HepG2 (cell line): ENCODE measurements around the gene ENO1. TPM values are rescaled to one million over a fixed set of nuclear protein-coding genes. Genes with fewer than 3 reads are reported as not detected.

Source experiments
- ATF7 ChIP-seq, 2 experiments: fragments of 450-650 bp in 1 of 2; sonication (generic) in 1 of 2; formaldehyde crosslinking in 1 of 2; IDR thresholded peaks; 2 replicates each; pipeline versions ENCODE4 v1.4.0 to v1.6.1; 2016 to 2020; ENCODE audit warnings: antibody characterized with exemption in 1 of 2, mild to moderate bottlenecking in 1 of 2, missing genetic modification reagents in 1 of 2
- FOXA1 ChIP-seq, 2 experiments: fragments of 450-650 bp in 1 of 2; sonication (generic) in 1 of 2; formaldehyde crosslinking in 1 of 2; IDR thresholded peaks; 2 replicates each; pipeline versions ENCODE4 v1.4.0 to v1.6.1; 2016 to 2020; ENCODE audit warnings: missing genetic modification reagents in 1 of 2
- HNF4A ChIP-seq: sonication (generic); formaldehyde crosslinking; IDR thresholded peaks from 2 replicates; pipeline ENCODE4 v1.4.0; 2020; ENCODE audit warnings: missing genetic modification reagents
- KLF12 ChIP-seq: sonication (generic); formaldehyde crosslinking; IDR thresholded peaks from 2 replicates; pipeline ENCODE4 v1.4.0; 2020; ENCODE audit warnings: missing genetic modification reagents, borderline replicate concordance
- KMT2A ChIP-seq: sonication (generic); formaldehyde crosslinking; IDR thresholded peaks from 2 replicates; pipeline ENCODE4 v1.4.0; 2020; ENCODE audit warnings: missing genetic modification reagents
- MTF1 ChIP-seq: sonication (generic); formaldehyde crosslinking; IDR thresholded peaks from 2 replicates; pipeline ENCODE4 v1.5.0; 2020; ENCODE audit warnings: missing genetic modification reagents
- MXD4 ChIP-seq: IDR thresholded peaks from 2 replicates; pipeline ENCODE4 v1.6.1; 2016; ENCODE audit warnings: mild to moderate bottlenecking, missing biosample characterization, missing genetic modification reagents
- MZF1 ChIP-seq: sonication (generic); formaldehyde crosslinking; IDR thresholded peaks from 2 replicates; pipeline ENCODE4 v1.8.1; 2023; ENCODE audit warnings: mild to moderate bottlenecking, missing genetic modification reagents, borderline replicate concordance
- NCOR1 ChIP-seq: fragments of 200-600 bp; sonication (generic); IDR thresholded peaks from 2 replicates; pipeline ENCODE4 v1.7.0; 2017; ENCODE audit warnings: antibody characterized with exemption, low read length, borderline replicate concordance
- NR1H2 ChIP-seq: sonication (generic); formaldehyde crosslinking; IDR thresholded peaks from 2 replicates; pipeline ENCODE4 v1.8.1; 2022; ENCODE audit warnings: low read depth, missing genetic modification reagents, borderline replicate concordance
- PHF20 ChIP-seq: sonication (generic); formaldehyde crosslinking; IDR thresholded peaks from 2 replicates; pipeline ENCODE4 v1.5.0; 2020; ENCODE audit warnings: mild to moderate bottlenecking, missing genetic modification reagents
- POLR2A ChIP-seq, 2 experiments: IDR thresholded peaks; 2 replicates each; pipeline ENCODE4 v1.6.1; 2011; ENCODE audit warnings: low read depth in 2 of 2, low read length in 2 of 2, mild to moderate bottlenecking in 1 of 2, moderate library complexity in 1 of 2; ENCODE audit not compliant: insufficient read depth in 1 of 2
- RAD51 ChIP-seq: fragments of 450-650 bp; IDR thresholded peaks from 2 replicates; pipeline ENCODE4 v1.6.1; 2016; ENCODE audit warnings: borderline replicate concordance
- SMARCC2 ChIP-seq: fragments of 450-650 bp; IDR thresholded peaks from 2 replicates; pipeline ENCODE4 v1.6.1; 2017; ENCODE audit warnings: antibody characterized with exemption, mild to moderate bottlenecking
- SP140L ChIP-seq: sonication (generic); formaldehyde crosslinking; IDR thresholded peaks from 2 replicates; pipeline ENCODE4 v1.4.0; 2020; ENCODE audit warnings: missing genetic modification reagents, borderline replicate concordance
- STAG1 ChIP-seq: sonication (generic); formaldehyde crosslinking; IDR thresholded peaks from 2 replicates; pipeline ENCODE4 v1.4.0; 2020; ENCODE audit warnings: missing genetic modification reagents
- YEATS4 ChIP-seq: sonication (generic); formaldehyde crosslinking; IDR thresholded peaks from 2 replicates; pipeline ENCODE4 v1.4.0; 2020; ENCODE audit warnings: missing genetic modification reagents, borderline replicate concordance
- ZBTB39 ChIP-seq: sonication (generic); formaldehyde crosslinking; IDR thresholded peaks from 2 replicates; pipeline ENCODE4 v1.5.0; 2020; ENCODE audit warnings: missing genetic modification reagents
- ZNF10 ChIP-seq: sonication (generic); formaldehyde crosslinking; IDR thresholded peaks from 2 replicates; pipeline ENCODE4 v1.4.0; 2020; ENCODE audit warnings: mild to moderate bottlenecking, low read depth, missing genetic modification reagents, borderline replicate concordance
- ZNF224 ChIP-seq: sonication (generic); formaldehyde crosslinking; IDR thresholded peaks from 2 replicates; pipeline ENCODE4 v1.5.0; 2020; ENCODE audit warnings: mild to moderate bottlenecking, missing genetic modification reagents
- ZNF331 ChIP-seq: sonication (generic); formaldehyde crosslinking; IDR thresholded peaks from 2 replicates; pipeline ENCODE4 v1.4.0; 2020; ENCODE audit warnings: missing genetic modification reagents
- ZNF354B ChIP-seq: sonication (generic); formaldehyde crosslinking; IDR thresholded peaks from 2 replicates; pipeline ENCODE4 v1.8.0; 2022; ENCODE audit warnings: mild to moderate bottlenecking, missing genetic modification reagents
- ZNF558 ChIP-seq: sonication (generic); formaldehyde crosslinking; IDR thresholded peaks from 2 replicates; pipeline ENCODE4 v1.9.0; 2022; ENCODE audit warnings: mild to moderate bottlenecking, missing genetic modification reagents, borderline replicate concordance
- ZNF569 ChIP-seq: sonication (generic); formaldehyde crosslinking; IDR thresholded peaks from 2 replicates; pipeline ENCODE4 v1.5.0; 2020; ENCODE audit warnings: mild to moderate bottlenecking, missing genetic modification reagents, moderate library complexity, borderline replicate concordance
- ZNF691 ChIP-seq: sonication (generic); formaldehyde crosslinking; IDR thresholded peaks from 2 replicates; pipeline ENCODE4 v1.4.0; 2020; ENCODE audit warnings: missing genetic modification reagents, low read depth, mild to moderate bottlenecking, borderline replicate concordance
- polyA plus RNA-seq, 8 experiments: library from polyadenylated mRNA; depleted of rRNA in 3 of 8; stranded (reverse) in 7 of 8; unstranded in 1 of 8; fragments of >200 nt; fragmentation: Illumina TruSeq in 4 of 8; extraction: Trizol in 4 of 8; gene quantifications; 2 replicates each; pipeline versions ENCODE4 v1.2.1 to v1.2.3, GENCODE V29; 2011 to 2016; ENCODE audit warnings: low read depth in 4 of 8, missing spikeins in 1 of 8, mixed read lengths in 1 of 8; ENCODE audit not compliant: insufficient read depth in 1 of 8
- total RNA-seq, 5 experiments: library from RNA; depleted of rRNA; stranded (reverse); fragments of >200 nt; fragmentation: Illumina TruSeq; extraction: Trizol; gene quantifications; 2 replicates each; pipeline ENCODE4 v1.2.3, GENCODE V29; 2016; ENCODE audit warnings: low read depth in 1 of 5
- TF ChIP-seq, protein P1 (sequence below): sonication (generic); formaldehyde crosslinking; IDR thresholded peaks from 2 replicates; pipeline ENCODE4 v1.4.0; 2020; ENCODE audit warnings: missing genetic modification reagents, borderline replicate concordance

The ENO1 gene
- total and polyA plus RNA-seq, 2 of the 13 experiments (the other 11 are each of a cell fraction or from before 2014, with no cell fraction given): 1,559 to 3,103 TPM

- TF ChIP-seq ZNF224 (CRISPR knock-in tag) (no peak), SP140L (CRISPR knock-in tag) (no peak), MXD4 (CRISPR knock-in tag) (no peak), NCOR1 (no peak), KMT2A (CRISPR knock-in tag) (no peak), ZNF331 (CRISPR knock-in tag) (no peak), FOXA1 (IDR thresholded peaks at IDR 0.05) (no peak), FOXA1 (CRISPR knock-in tag; IDR thresholded peaks at IDR 0.05) (0 out of 2 replicates have a peak, but pooled peaks have one; percentile 11), ZNF558 (no peak), ZNF354B (no peak), PHF20 (CRISPR knock-in tag) (no peak), ZNF691 (CRISPR knock-in tag) (no peak), RAD51 (no peak), POLR2A (IDR thresholded peaks at IDR 0.05; ENCODE audit: insufficient read depth in 1 of 2, low read depth in 2 of 2, low read length in 2 of 2) (peak in 1 of 2 experiments; percentile 19; a peak in 1 of 4 replicates), ZNF569 (no peak), KLF12 (CRISPR knock-in tag) (no peak), MTF1 (CRISPR knock-in tag) (no peak), SMARCC2 (no peak), NR1H2 (CRISPR knock-in tag) (no peak), ATF7 (IDR thresholded peaks at IDR 0.05) (no peak), ATF7 (CRISPR knock-in tag; IDR thresholded peaks at IDR 0.05) (no peak), ZNF10 (no peak), HNF4A (no peak; the same call in 1 of the 2 replicates), YEATS4 (no peak), STAG1 (CRISPR knock-in tag) (peak; percentile 42; the same call in 1 of the 2 replicates), ZBTB39 (CRISPR knock-in tag) (no peak), MZF1 (CRISPR knock-in tag) (no peak)
- TF ChIP-seq, protein P1, sequence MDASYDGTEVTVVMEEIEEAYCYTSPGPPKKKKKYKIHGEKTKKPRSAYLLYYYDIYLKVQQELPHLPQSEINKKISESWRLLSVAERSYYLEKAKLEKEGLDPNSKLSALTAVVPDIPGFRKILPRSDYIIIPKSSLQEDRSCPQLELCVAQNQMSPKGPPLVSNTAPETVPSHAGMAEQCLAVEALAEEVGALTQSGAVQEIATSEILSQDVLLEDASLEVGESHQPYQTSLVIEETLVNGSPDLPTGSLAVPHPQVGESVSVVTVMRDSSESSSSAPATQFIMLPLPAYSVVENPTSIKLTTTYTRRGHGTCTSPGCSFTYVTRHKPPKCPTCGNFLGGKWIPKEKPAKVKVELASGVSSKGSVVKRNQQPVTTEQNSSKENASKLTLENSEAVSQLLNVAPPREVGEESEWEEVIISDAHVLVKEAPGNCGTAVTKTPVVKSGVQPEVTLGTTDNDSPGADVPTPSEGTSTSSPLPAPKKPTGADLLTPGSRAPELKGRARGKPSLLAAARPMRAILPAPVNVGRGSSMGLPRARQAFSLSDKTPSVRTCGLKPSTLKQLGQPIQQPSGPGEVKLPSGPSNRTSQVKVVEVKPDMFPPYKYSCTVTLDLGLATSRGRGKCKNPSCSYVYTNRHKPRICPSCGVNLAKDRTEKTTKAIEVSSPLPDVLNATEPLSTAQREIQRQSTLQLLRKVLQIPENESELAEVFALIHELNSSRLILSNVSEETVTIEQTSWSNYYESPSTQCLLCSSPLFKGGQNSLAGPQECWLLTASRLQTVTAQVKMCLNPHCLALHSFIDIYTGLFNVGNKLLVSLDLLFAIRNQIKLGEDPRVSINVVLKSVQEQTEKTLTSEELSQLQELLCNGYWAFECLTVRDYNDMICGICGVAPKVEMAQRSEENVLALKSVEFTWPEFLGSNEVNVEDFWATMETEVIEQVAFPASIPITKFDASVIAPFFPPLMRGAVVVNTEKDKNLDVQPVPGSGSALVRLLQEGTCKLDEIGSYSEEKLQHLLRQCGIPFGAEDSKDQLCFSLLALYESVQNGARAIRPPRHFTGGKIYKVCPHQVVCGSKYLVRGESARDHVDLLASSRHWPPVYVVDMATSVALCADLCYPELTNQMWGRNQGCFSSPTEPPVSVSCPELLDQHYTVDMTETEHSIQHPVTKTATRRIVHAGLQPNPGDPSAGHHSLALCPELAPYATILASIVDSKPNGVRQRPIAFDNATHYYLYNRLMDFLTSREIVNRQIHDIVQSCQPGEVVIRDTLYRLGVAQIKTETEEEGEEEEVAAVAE (CRISPR knock-in tag): no peak
Measured at GRCh38 chr1:8871539-8871935, 6.9 kb downstream of the ENO1 start (continued).
